ENCODE data around the gene SLC5A5. TPM values are rescaled to one million over a fixed set of nuclear protein-coding genes. Genes with fewer than 3 reads are reported as not detected.

The SLC5A5 gene
- total RNA-seq, 1 donor from 2014 or later: not detected

Other genes with a start within 250 kb of the SLC5A5 start
- under 0.01 TPM in 2 replicates for gene UNC13A, start 183.6 kb upstream of the SLC5A5 start, total RNA-seq
- 26.0 and 39.7 TPM in 2 replicates for gene MAP1S, start 152.5 kb upstream of the SLC5A5 start, total RNA-seq
- gene FCHO1, start 120.5 kb upstream of the SLC5A5 start, total RNA-seq: 0.20 and 0.65 TPM in 2 replicates
- 0.22 TPM in 1 of 2 replicates, not detected in the other for gene B3GNT3, start 76.8 kb upstream of the SLC5A5 start, total RNA-seq
- gene INSL3, start 50.4 kb upstream of the SLC5A5 start, total RNA-seq: not detected in 2 replicates
- 0.79 and 2.0 TPM in 2 replicates for gene JAK3, start 24.0 kb upstream of the SLC5A5 start, total RNA-seq
- 1,225 and 1,496 TPM in 2 replicates for gene RPL18A, start 12.0 kb upstream of the SLC5A5 start, total RNA-seq
- 29.0 and 33.1 TPM in 2 replicates for gene CCDC124, start 61.1 kb downstream of the SLC5A5 start, total RNA-seq
- under 0.01 and 0.22 TPM in 2 replicates for gene KCNN1, start 95.2 kb downstream of the SLC5A5 start, total RNA-seq
- 42.5 and 115 TPM in 2 replicates for gene ARRDC2, start 136.2 kb downstream of the SLC5A5 start, total RNA-seq
- gene IL12RB1, start 215.0 kb downstream of the SLC5A5 start, total RNA-seq: under 0.01 and 0.22 TPM in 2 replicates
- gene MAST3, start 225.8 kb downstream of the SLC5A5 start, total RNA-seq: 1.1 and 2.0 TPM in 2 replicates